Measurements from ENCODE around the gene RNF157.
"Not testable (repeated sequence)": the region's sequence is repeated elsewhere in the genome, so short reads cannot be mapped to it uniquely, and the experiment has no call there.

RNF157 gene

DNA sequence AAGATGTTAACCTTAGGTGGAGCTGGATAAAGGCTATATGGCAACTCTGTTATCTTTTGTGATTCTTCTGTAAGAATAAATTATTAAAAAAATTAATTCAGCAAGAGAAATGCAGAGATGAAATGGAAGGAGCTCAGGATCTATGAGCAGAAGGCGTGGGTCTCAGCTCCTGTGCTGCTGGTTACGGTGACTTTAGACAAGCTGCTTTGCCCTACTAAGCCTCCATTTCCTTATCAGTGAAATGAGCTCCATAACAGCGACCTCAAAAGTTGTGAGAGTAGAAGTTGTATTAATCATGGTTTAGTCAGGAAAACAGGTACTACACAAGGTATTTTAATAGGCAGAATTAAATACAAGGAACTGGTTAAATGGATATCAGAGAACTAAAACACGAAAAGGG, 51.0 kb downstream of the RNF157 start:
- H3K9me3 Mint-ChIP-seq = no peaks in the 10 kb centered on the region
- peak overlapping the region; percentile 93 for H3K27ac Mint-ChIP-seq
- peaks cover 58% of the 10 kb centered on the region for H3K4me1 Mint-ChIP-seq (ENCODE audit: low read depth)
- H3K27me3 Mint-ChIP-seq (ENCODE audit: low read depth) = no peaks in the 10 kb centered on the region
- H3K36me3 Mint-ChIP-seq (ENCODE audit: low read depth) = peaks cover 33% of the 10 kb centered on the region
- H3K4me3 Mint-ChIP-seq = peak overlapping the region; percentile 74
- no peak for DNase-seq (ENCODE audit: low spot score)

DNA sequence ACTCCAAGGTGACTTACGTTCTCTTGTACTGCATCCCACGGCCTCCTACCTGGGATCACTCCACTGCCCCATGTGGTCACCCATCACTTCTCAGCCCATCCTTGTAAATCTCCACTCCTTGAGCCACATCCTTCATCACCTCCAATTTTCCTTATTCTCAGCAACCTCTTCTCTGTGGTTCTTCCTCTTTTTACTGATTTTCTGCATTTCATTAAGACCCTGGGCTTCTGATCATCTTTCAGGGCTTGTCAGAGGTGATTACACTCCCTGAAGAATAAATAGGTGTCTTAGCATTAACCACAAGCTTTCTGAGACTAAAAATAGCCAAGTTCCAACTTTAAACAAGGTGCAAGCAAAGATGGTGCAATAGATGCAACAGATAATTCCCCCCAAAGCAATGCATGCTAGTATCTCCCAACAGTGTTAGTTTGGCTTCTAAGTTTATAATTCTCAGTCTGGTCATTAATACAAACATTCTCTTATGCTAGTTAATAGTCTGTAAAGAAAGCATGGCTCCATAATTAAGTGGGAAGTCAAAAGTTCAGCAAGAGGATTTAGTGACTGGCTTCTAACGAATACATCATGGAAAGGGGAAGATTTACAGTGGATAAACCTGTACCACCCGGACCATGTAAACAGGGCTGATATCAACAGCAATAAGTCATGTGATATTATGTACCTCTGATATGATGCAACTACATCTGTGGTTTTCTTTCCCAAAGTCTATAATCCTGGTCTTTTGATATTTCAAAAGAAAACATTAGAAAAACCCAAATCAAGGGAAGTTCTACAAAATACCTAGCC, 51.9 kb downstream of the RNF157 start:
- peaks cover 32% of the 10 kb centered on the region for H3K36me3 Mint-ChIP-seq (ENCODE audit: low read depth)
- no peaks in the 10 kb centered on the region for H3K9me3 Mint-ChIP-seq
- H3K27ac Mint-ChIP-seq = peak overlapping the region; percentile 72
- peak overlapping the region; percentile 63 for H3K4me3 Mint-ChIP-seq
- H3K27me3 Mint-ChIP-seq (ENCODE audit: low read depth) = no peaks in the 10 kb centered on the region
- peaks cover 51% of the 10 kb centered on the region for H3K4me1 Mint-ChIP-seq (ENCODE audit: low read depth)
- no peak for DNase-seq (ENCODE audit: low spot score)

DNA sequence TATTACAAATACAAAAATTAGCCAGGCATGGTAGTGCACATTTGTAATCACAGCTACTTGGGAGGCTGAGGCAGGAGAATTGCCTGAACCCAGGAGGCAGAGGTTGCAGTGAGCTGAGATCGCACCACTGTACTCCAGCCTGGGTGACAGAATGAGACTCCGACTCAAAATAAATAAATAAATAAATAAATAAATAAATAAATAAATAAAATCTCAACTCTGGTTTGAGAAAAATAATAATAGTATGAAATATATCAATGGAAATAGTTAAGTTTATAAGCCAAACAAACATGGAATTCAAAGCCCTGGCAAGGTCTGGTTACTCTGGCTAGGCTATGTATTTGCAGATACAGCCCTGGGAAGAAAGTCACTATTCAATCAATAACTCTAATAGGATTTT, 53.5 kb downstream of the RNF157 start:
- Mint-ChIP-seq H3K4me1 (ENCODE audit: low read depth) (peaks cover 44% of the 10 kb centered on the region), H3K36me3 (ENCODE audit: low read depth) (peaks cover 35% of the 10 kb centered on the region)
- not testable (repeated sequence) for DNase-seq (ENCODE audit: low spot score); H3K4me3 Mint-ChIP-seq; H3K27ac Mint-ChIP-seq; H3K27me3 Mint-ChIP-seq (ENCODE audit: low read depth); H3K9me3 Mint-ChIP-seq

DNA sequence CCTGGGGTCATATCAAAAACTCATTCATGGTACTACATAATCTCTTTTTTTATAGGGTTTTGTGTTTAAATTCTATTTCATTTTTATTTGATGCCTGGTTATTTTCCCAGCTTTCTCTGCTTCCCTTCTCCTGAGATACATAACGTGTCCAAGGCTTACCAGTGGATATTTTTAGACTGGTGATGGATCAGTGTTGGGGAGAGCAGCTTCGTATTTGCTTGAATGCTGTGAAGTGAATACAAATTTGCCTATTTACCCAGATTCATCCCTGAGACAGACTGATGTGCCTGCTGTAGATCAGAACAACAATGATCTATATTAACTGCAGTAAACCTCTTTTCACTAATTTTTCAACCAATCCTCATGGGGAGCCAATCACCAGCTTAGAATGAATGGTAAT, 56.0 kb downstream of the RNF157 start:
- no peaks in the 10 kb centered on the region for H3K27me3 Mint-ChIP-seq (ENCODE audit: low read depth)
- H3K36me3 Mint-ChIP-seq (ENCODE audit: low read depth) = peaks cover 36% of the 10 kb centered on the region
- no peaks in the 10 kb centered on the region for H3K9me3 Mint-ChIP-seq
- DNase-seq (ENCODE audit: low spot score) = no peak
- peak overlapping the region; percentile 24 for H3K27ac Mint-ChIP-seq
- H3K4me1 Mint-ChIP-seq (ENCODE audit: low read depth) = peaks cover 52% of the 10 kb centered on the region
- H3K4me3 Mint-ChIP-seq = no peak overlapping the region

DNA sequence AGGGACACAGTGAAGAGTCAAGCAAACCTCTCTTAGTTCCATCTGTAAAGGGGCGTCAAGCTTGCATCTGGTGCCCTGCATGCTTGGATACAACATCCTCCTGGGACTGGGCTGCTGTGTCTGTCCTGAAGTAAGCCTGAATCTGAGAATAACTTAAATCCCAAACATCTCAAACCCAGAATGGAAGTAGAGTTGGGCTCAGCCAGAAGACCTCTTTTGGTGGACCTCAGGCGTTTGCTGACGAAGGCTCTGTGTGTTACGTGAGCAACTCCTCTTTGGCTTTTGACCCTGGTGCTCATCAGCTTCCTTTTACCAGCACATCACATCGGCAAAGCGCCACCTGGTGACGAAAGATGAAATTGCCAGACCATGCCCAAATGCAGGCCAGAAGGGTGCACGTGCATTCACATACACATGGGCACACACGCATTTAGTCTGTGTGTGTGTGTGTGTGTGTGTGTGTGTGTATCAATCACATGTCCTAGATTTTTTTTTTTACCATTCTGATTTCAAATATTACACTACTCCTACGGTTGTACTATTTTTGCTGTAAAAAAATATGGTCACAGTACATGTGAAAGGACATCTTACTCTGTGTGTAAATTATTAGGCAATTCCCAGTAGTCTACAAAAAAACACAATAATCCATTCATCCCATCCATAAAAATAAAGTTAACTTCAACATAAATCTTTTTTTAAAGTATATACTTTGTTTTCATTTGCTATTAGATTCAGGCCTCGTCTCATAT, 58.1 kb downstream of the RNF157 start:
- DNase-seq (ENCODE audit: low spot score) = peak; percentile 93
- peaks cover 46% of the 10 kb centered on the region for H3K4me1 Mint-ChIP-seq (ENCODE audit: low read depth)
- peak overlapping the region; percentile 92 for H3K27ac Mint-ChIP-seq
- H3K36me3 Mint-ChIP-seq (ENCODE audit: low read depth) = peaks cover 27% of the 10 kb centered on the region
- H3K9me3 Mint-ChIP-seq = no peaks in the 10 kb centered on the region
- peak overlapping the region; percentile 46 for H3K4me3 Mint-ChIP-seq
- no peaks in the 10 kb centered on the region for H3K27me3 Mint-ChIP-seq (ENCODE audit: low read depth)

GRCh38 chr17:76179496-76180467, 60.5 kb downstream of the RNF157 start:
- DNase-seq (ENCODE audit: low spot score) = peak; percentile 54
- Mint-ChIP-seq H3K4me3 (peak overlapping the region; percentile 77), H3K9me3 (no peaks in the 10 kb centered on the region), H3K27ac (peak overlapping the region; percentile 96), H3K4me1 (ENCODE audit: low read depth) (peaks cover 48% of the 10 kb centered on the region), H3K36me3 (ENCODE audit: low read depth) (peaks cover 33% of the 10 kb centered on the region), H3K27me3 (ENCODE audit: low read depth) (no peaks in the 10 kb centered on the region)

- Mint-ChIP-seq H3K9me3 (no peaks in the 10 kb centered on the region), H3K4me3 (no peak overlapping the region), H3K4me1 (ENCODE audit: low read depth) (peaks cover 42% of the 10 kb centered on the region), H3K27me3 (ENCODE audit: low read depth) (no peaks in the 10 kb centered on the region), H3K36me3 (ENCODE audit: low read depth) (peaks cover 26% of the 10 kb centered on the region), H3K27ac (peak overlapping the region; percentile 96)
- no peak for DNase-seq (ENCODE audit: low spot score)
Observed at GRCh38 chr17:76178124-76178523, 62.2 kb downstream of the RNF157 start.

GRCh38 chr17:76176701-76177574, 63.4 kb downstream of the RNF157 start:
- H3K27ac Mint-ChIP-seq = no peak overlapping the region
- H3K36me3 Mint-ChIP-seq (ENCODE audit: low read depth) = peaks cover 23% of the 10 kb centered on the region
- DNase-seq (ENCODE audit: low spot score) = no peak
- H3K9me3 Mint-ChIP-seq = no peaks in the 10 kb centered on the region
- no peak overlapping the region for H3K4me3 Mint-ChIP-seq
- peaks cover 35% of the 10 kb centered on the region for H3K4me1 Mint-ChIP-seq (ENCODE audit: low read depth)
- no peaks in the 10 kb centered on the region for H3K27me3 Mint-ChIP-seq (ENCODE audit: low read depth)

DNA sequence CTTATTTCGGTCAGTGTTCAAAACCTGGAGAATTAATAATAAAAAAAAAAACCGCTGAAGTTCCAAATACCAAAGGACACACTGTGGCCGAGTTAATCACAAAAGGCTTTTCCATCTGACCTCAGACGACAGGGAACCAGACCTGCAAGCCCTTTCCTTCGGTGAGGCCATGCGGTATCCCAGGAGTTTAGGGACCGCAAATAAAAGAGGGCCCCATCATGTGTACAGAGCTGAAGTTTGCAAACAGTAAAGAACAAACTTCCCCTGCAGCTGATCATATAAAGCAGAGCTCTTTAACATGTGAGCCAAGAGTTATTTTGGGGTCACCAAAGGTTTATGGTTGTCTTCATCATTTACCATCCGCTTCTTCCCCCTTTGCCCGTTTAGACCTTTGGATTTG, 66.3 kb downstream of the RNF157 start:
- H3K4me3 Mint-ChIP-seq = no peak overlapping the region
- no peak for DNase-seq (ENCODE audit: low spot score)
- H3K27ac Mint-ChIP-seq = no peak overlapping the region
- no peaks in the 10 kb centered on the region for H3K9me3 Mint-ChIP-seq
- peaks cover 22% of the 10 kb centered on the region for H3K36me3 Mint-ChIP-seq (ENCODE audit: low read depth)
- H3K27me3 Mint-ChIP-seq (ENCODE audit: low read depth) = no peaks in the 10 kb centered on the region
- H3K4me1 Mint-ChIP-seq (ENCODE audit: low read depth) = peaks cover 14% of the 10 kb centered on the region

GRCh38 chr17:76173474-76173873, 66.8 kb downstream of the RNF157 start:
- Mint-ChIP-seq H3K4me3 (no peak overlapping the region), H3K9me3 (no peaks in the 10 kb centered on the region), H3K27me3 (ENCODE audit: low read depth) (no peaks in the 10 kb centered on the region), H3K4me1 (ENCODE audit: low read depth) (peaks cover 8% of the 10 kb centered on the region), H3K27ac (no peak overlapping the region), H3K36me3 (ENCODE audit: low read depth) (peaks cover 25% of the 10 kb centered on the region)
- DNase-seq (ENCODE audit: low spot score) = no peak

DNA sequence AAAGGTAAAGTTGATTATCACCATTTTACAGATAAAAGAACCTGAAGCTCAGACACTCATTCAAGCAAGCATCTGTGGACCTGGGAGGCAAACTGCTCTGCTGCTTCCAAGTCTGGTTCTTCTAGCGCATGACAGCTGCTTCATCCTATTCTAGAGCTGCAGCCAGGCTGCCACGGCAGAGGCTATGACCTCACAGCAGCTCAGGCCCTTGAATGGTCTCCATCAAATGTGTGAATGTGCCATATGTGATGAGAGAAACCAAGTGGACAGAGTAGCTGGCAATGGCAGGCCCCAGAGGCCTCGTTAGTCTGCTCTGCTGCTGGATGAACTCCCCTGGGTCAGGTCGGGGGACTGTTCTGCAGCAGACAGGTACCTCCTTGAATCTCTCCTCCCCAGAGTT, 68.6 kb downstream of the RNF157 start:
- peaks cover 30% of the 10 kb centered on the region for H3K36me3 Mint-ChIP-seq (ENCODE audit: low read depth)
- no peak overlapping the region for H3K27ac Mint-ChIP-seq
- H3K4me1 Mint-ChIP-seq (ENCODE audit: low read depth) = peaks cover 6% of the 10 kb centered on the region
- H3K4me3 Mint-ChIP-seq = no peak overlapping the region
- H3K27me3 Mint-ChIP-seq (ENCODE audit: low read depth) = no peaks in the 10 kb centered on the region
- no peak for DNase-seq (ENCODE audit: low spot score)
- no peaks in the 10 kb centered on the region for H3K9me3 Mint-ChIP-seq

DNA sequence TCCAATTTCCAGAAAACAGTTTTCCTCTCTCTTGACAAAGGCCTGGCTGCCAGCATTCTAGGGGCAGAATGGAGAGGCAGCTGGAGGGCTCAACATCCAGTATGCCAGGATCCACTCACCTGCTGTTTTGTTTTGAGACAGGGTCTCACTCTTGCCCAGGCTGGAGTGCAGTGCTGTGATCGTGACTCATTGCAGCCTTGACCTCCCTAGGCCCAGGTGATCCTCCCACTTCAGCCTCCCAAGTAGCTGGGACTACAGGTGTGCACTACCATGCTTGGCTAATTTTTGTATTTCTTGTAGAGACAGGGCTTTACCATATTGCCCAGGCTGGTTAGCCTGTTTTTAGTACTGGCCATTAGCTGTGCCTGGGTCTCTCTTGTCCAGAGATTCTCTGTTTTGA, 70.2 kb downstream of the RNF157 start:
- H3K4me3 Mint-ChIP-seq = no peak overlapping the region
- H3K27ac Mint-ChIP-seq = no peak overlapping the region
- no peaks in the 10 kb centered on the region for H3K27me3 Mint-ChIP-seq (ENCODE audit: low read depth)
- no peak for DNase-seq (ENCODE audit: low spot score)
- no peaks in the 10 kb centered on the region for H3K9me3 Mint-ChIP-seq
- peaks cover 26% of the 10 kb centered on the region for H3K36me3 Mint-ChIP-seq (ENCODE audit: low read depth)
- no peaks in the 10 kb centered on the region for H3K4me1 Mint-ChIP-seq (ENCODE audit: low read depth)

DNA sequence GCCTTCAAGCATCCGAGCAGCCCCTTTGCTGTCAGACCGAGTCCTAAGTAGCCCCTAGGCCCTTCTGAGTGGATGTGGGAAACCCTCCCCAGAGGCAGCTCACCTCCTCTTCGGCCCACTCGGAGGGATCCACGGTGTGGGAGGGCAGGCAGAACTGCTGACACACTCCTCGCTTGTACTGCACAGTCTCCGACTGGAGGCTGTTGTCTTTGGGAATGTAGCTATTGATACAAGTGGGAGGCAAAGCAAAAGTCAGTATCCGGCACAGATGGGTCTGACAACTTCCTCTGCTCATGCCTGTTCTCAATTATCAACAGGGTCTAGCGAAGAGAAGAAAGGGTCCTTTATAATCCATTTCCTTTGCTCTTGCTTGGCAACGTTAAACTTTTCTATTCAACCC, 73.4 kb downstream of the RNF157 start:
- H3K36me3 Mint-ChIP-seq (ENCODE audit: low read depth) = peaks cover 39% of the 10 kb centered on the region
- no peak for DNase-seq (ENCODE audit: low spot score)
- no peaks in the 10 kb centered on the region for H3K4me1 Mint-ChIP-seq (ENCODE audit: low read depth)
- no peaks in the 10 kb centered on the region for H3K27me3 Mint-ChIP-seq (ENCODE audit: low read depth)
- no peaks in the 10 kb centered on the region for H3K9me3 Mint-ChIP-seq
- H3K4me3 Mint-ChIP-seq = no peak overlapping the region
- no peak overlapping the region for H3K27ac Mint-ChIP-seq
